ENCODE data around the gene PLAAT5. TPM values are rescaled to one million over a fixed set of nuclear protein-coding genes. Genes with fewer than 3 reads are reported as not detected.
A peak's percentile ranks its signal among the peaks of the same experiment; 100 is the strongest.

Gene PLAAT5
- total and polyA plus RNA-seq, 9 donors = 1.5 to 35.0 (median 3.8) TPM

DNA sequence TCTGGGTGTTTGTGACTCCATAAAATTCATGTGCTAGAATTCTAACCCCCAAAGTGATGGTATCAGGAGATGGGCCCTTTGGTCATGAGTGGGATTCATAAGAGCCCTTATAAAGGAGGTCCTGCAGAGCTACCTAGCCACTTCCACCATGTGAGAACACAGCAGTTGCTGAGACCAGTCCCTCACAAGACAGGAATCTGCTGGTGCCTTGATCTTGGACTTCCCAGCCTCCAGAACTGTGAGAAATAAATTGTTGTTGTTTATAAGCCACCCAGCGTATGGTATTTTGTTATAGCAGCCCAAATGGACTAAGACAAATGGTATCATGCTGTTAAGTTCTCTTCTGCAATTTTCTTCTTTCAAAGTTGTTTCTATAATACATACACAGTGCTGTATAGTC lies 1.5 kb upstream of the PLAAT5 start:
- no peak overlapping the region for H3K27ac ChIP-seq
- no peak for DNase-seq
- intact Hi-C loops (cut with DNase I) = loop anchor here in 2 of 4 donors (5.0 to 10.0 kb wide), 2 partner anchors 130 to 452 kb away; no protein-coding TSS in a partner anchor
- no peaks in the 10 kb centered on the region for H3K27me3 ChIP-seq
- 96 to 100% (median 97%) methylated on average over 1 of the region's 1 CpG for WGBS, 3 donors
- H3K9me3 ChIP-seq = no peaks in the 10 kb centered on the region
- no peak for TF ChIP-seq EP300 (IDR thresholded peaks at IDR 0.05)
- TF ChIP-seq POLR2A (IDR thresholded peaks at IDR 0.05) = no peak
- TF ChIP-seq, protein P1, sequence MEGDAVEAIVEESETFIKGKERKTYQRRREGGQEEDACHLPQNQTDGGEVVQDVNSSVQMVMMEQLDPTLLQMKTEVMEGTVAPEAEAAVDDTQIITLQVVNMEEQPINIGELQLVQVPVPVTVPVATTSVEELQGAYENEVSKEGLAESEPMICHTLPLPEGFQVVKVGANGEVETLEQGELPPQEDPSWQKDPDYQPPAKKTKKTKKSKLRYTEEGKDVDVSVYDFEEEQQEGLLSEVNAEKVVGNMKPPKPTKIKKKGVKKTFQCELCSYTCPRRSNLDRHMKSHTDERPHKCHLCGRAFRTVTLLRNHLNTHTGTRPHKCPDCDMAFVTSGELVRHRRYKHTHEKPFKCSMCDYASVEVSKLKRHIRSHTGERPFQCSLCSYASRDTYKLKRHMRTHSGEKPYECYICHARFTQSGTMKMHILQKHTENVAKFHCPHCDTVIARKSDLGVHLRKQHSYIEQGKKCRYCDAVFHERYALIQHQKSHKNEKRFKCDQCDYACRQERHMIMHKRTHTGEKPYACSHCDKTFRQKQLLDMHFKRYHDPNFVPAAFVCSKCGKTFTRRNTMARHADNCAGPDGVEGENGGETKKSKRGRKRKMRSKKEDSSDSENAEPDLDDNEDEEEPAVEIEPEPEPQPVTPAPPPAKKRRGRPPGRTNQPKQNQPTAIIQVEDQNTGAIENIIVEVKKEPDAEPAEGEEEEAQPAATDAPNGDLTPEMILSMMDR (IDR thresholded peaks at IDR 0.05) = no peak
- H3K36me3 ChIP-seq = no peaks in the 10 kb centered on the region
- H3K4me1 ChIP-seq (ENCODE audit: insufficient read depth) = peaks cover 3% of the 10 kb centered on the region
- no peak overlapping the region for H3K4me3 ChIP-seq

DNA sequence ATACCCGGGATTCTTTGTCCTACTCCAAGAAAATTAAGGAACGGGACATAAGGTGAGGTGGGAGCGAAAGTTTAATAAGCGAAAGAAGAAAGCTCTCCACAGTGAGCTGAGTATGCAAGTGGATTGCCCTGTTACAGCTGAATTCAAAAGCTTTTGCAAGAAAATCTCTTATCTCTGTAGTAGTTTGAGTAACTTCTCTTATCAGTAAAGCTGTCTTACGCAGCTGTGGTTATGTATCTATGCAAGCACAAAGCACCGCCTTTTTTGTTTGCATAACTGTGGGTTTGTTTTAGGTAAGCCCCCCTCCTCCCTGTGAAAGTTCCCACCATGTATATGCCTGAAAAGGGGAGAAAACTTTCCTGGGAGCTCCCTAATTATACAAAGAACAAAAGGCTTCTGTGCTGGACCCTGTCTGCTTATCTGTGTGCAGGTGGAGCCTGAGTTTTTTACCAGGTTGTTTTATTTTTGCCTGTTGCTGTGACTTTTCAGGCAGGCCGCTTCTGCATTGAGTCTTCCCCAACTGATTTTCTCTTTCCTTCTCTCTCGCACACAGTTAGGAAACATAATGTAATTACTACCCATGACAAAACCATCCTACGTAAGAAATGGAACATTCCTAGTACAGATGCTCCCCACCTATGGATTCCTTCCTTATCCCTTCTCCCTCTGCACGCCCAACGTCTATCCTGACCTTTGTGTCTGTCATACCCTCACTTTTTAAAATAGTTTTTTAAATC lies 837 bp upstream of the PLAAT5 start:
- DNase-seq = no peak
- H3K4me3 ChIP-seq = peak overlapping the region; percentile 42
- H3K27me3 ChIP-seq = no peaks in the 10 kb centered on the region
- H3K9me3 ChIP-seq = no peaks in the 10 kb centered on the region
- peaks cover 3% of the 10 kb centered on the region for H3K4me1 ChIP-seq (ENCODE audit: insufficient read depth)
- TF ChIP-seq, protein P1 (IDR thresholded peaks at IDR 0.05) = no peak
- TF ChIP-seq POLR2A (IDR thresholded peaks at IDR 0.05) = no peak
- TF ChIP-seq EP300 (IDR thresholded peaks at IDR 0.05) = no peak
- WGBS, 3 donors = 24 to 38% (median 34%) methylated on average over 11 of the region's 11 CpGs
- no peaks in the 10 kb centered on the region for H3K36me3 ChIP-seq
- peak overlapping the region in 1 of 2 donors; percentile 77 for H3K27ac ChIP-seq
- intact Hi-C loops (cut with DNase I) = loop anchor here in 2 of 4 donors (5.0 to 10.0 kb wide), 2 partner anchors 130 to 453 kb away; no protein-coding TSS in a partner anchor

DNA sequence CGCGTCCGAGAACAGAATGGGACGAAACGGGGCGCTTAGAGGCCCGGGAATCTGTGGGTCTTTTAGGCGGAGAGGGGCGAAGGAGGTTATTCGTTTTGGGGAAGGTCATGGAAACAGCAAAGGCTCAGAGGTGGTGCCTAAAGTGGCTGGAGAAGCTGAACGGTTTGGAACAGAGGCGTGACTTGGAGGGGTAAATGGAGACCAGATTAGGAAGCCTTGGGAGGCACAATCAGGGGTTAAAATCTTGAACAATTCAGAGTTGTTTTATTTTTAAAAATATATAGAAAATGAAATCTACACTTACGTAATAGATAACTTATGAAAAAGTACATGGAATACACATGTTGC lies 247 bp upstream of the PLAAT5 start:
- no peaks in the 10 kb centered on the region for H3K9me3 ChIP-seq
- no peaks in the 10 kb centered on the region for H3K36me3 ChIP-seq
- H3K27ac ChIP-seq = peak overlapping the region; percentile 17 to 77
- WGBS, 3 donors = 0 to 1% (median 0%) methylated on average over 13 of the region's 13 CpGs
- H3K4me1 ChIP-seq (ENCODE audit: insufficient read depth) = peaks cover 3% of the 10 kb centered on the region
- intact Hi-C loops (cut with DNase I) = loop anchor here in 2 of 4 donors (5.0 to 10.0 kb wide), 2 partner anchors 131 to 454 kb away; no protein-coding TSS in a partner anchor
- H3K4me3 ChIP-seq = peak overlapping the region; percentile 42
- no peaks in the 10 kb centered on the region for H3K27me3 ChIP-seq
- DNase-seq = no peak
- TF ChIP-seq EP300 (IDR thresholded peaks at IDR 0.05) (no peak), POLR2A (IDR thresholded peaks at IDR 0.05) (no peak)
- TF ChIP-seq, protein P1 (IDR thresholded peaks at IDR 0.05) = no peak

DNA sequence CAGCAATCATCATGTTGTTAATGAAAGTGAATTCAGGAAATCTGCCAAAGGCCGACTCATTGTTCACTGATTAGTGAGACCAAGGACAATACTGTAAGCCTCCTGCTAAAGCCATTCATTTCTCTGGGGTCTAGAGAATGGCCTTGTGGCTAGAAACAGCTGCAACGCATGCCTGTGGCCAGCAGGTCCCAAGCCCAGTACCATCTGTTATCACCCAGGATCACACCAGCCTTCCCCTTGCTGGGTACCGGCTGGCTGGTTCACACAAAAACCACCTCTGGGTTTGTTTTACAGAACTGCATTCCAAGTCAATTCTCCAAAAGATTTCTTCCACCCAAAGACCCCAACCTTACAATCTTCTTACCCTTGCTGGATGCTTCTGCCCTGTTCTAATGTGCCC lies 1.1 kb downstream of the PLAAT5 start:
- Histone ChIP-seq H3K27ac (peak overlapping the region; percentile 17 to 77), H3K4me3 (no peak overlapping the region)
- intact Hi-C loops (cut with DNase I) = loop anchor here in 2 of 4 donors (5.0 to 10.0 kb wide), 2 partner anchors 132 to 455 kb away; no protein-coding TSS in a partner anchor

More for the DNA sequence above, 1.1 kb downstream of the PLAAT5 start:
- no peaks in the 10 kb centered on the region for H3K27me3 ChIP-seq
- no peaks in the 10 kb centered on the region for H3K36me3 ChIP-seq
- DNase-seq = no peak
- no peaks in the 10 kb centered on the region for H3K9me3 ChIP-seq
- H3K4me1 ChIP-seq (ENCODE audit: insufficient read depth) = peaks cover 3% of the 10 kb centered on the region
- WGBS, 3 donors = 15 to 30% (median 18%) methylated on average over 3 of the region's 3 CpGs
- TF ChIP-seq EP300 (IDR thresholded peaks at IDR 0.05) (no peak), POLR2A (IDR thresholded peaks at IDR 0.05) (no peak)
- TF ChIP-seq, protein P1 (IDR thresholded peaks at IDR 0.05) = no peak
